HG02840 (cell line): ENCODE data around the gene BRCC3.

ENCODE experiments used
- ATAC-seq: cut with Tn5 transposase; IDR thresholded peaks from one replicate; pipeline ENCODE4 v1.9.1; 2021; ENCODE audit warnings: mild to moderate bottlenecking, moderate library complexity, moderate number of reproducible peaks; ENCODE audit not compliant: unreplicated experiment, low FRiP score

BRCC3 gene

GRCh38 chrX:155070975-155071693 lies at the start of gene BRCC3, which contains the start of the genes CMC4 and MTCP1:
Gene BRCC3, plus strand, starts transcription at chrX:155071508. Its CDS starts 20 bp downstream, at chrX:155071528.
Gene CMC4, minus strand, starts transcription at chrX:155071136. Its CDS starts 7,113 bp downstream, at chrX:155064023.
Gene MTCP1, minus strand, starts transcription at chrX:155071136. Its CDS starts 5,126 bp downstream, at chrX:155066010.
- ATAC-seq, result peak; percentile 85

GRCh38 chrX:155022585-155022984 lies 48.7 kb upstream of the BRCC3 start, which contains the start of gene F8:
Gene F8, minus strand, starts transcription at chrX:155022723. Its CDS starts 171 bp downstream, at chrX:155022552.
- no peak for ATAC-seq

- ATAC-seq, result no peak
Observed at GRCh38 chrX:155023907-155024833, 47.1 kb upstream of the BRCC3 start.

- ATAC-seq, result no peak
Observed at GRCh38 chrX:155026420-155026726, 44.9 kb upstream of the BRCC3 start.

- peak; percentile 92 for ATAC-seq
Observed at GRCh38 chrX:155026727-155027508, 44.4 kb upstream of the BRCC3 start, which contains the start of gene FUNDC2. Gene FUNDC2, plus strand, starts transcription at chrX:155026844. Its CDS starts 95 bp downstream, at chrX:155026939.

- no peak for ATAC-seq
Observed at GRCh38 chrX:155027509-155028066, 43.7 kb upstream of the BRCC3 start.

GRCh38 chrX:155028129-155028528 lies 43.2 kb upstream of the BRCC3 start:
- no peak for ATAC-seq

GRCh38 chrX:155028877-155029291 lies 42.4 kb upstream of the BRCC3 start:
- no peak for ATAC-seq

GRCh38 chrX:155031657-155032056 lies 39.7 kb upstream of the BRCC3 start:
- ATAC-seq, result no peak

- ATAC-seq, result no peak
Observed at GRCh38 chrX:155035688-155036087, 35.6 kb upstream of the BRCC3 start.

- no peak for ATAC-seq
Observed at GRCh38 chrX:155046129-155046810, 25.0 kb upstream of the BRCC3 start.

- no peak for ATAC-seq
Observed at GRCh38 chrX:155046811-155047528, 24.3 kb upstream of the BRCC3 start.

GRCh38 chrX:155048977-155049619 lies 22.2 kb upstream of the BRCC3 start:
- no peak for ATAC-seq

GRCh38 chrX:155052738-155053498 lies 18.4 kb upstream of the BRCC3 start:
- ATAC-seq, result no peak

- ATAC-seq, result no peak
Observed at GRCh38 chrX:155053656-155054055, 17.7 kb upstream of the BRCC3 start.

- no peak for ATAC-seq
Observed at GRCh38 chrX:155054255-155054654, 17.1 kb upstream of the BRCC3 start.

GRCh38 chrX:155055494-155055893 lies 15.8 kb upstream of the BRCC3 start:
- ATAC-seq, result no peak

GRCh38 chrX:155056471-155056870 lies 14.8 kb upstream of the BRCC3 start:
- no peak for ATAC-seq
